GM19240 (cell line): ENCODE results near the gene GLS.
"Not testable (repeated sequence)": the region's sequence is repeated elsewhere in the genome, so short reads cannot be mapped to it uniquely, and the experiment has no call there.

ENCODE experiments used
- DNase-seq: peaks from one replicate; pipeline ENCODE4 v3.0.0; 2011; ENCODE audit warnings: low spot score; ENCODE audit not compliant: insufficient read length

Gene GLS

GRCh38 chr2:190988910-190989309, 108.3 kb downstream of the GLS start:
- no peak for DNase-seq

- DNase-seq, result no peak
Measured at GRCh38 chr2:190990132-190990531, 109.5 kb downstream of the GLS start.

- DNase-seq, result no peak
Measured at GRCh38 chr2:190993292-190993643, 112.6 kb downstream of the GLS start.

- DNase-seq, result no peak
Measured at GRCh38 chr2:190994148-190994547, 113.5 kb downstream of the GLS start.

- not testable (repeated sequence) for DNase-seq
Measured at GRCh38 chr2:190995315-190995714, 114.7 kb downstream of the GLS start.

GRCh38 chr2:190996338-190996946, 115.8 kb downstream of the GLS start:
- no peak for DNase-seq

GRCh38 chr2:190996947-190997346, 116.3 kb downstream of the GLS start:
- no peak for DNase-seq

- no peak for DNase-seq
Measured at GRCh38 chr2:190997526-190998113, 117.0 kb downstream of the GLS start.

- no peak for DNase-seq
Measured at GRCh38 chr2:190999058-190999457, 118.4 kb downstream of the GLS start.

GRCh38 chr2:190999949-191000665, 119.5 kb downstream of the GLS start:
- no peak for DNase-seq

GRCh38 chr2:191001032-191001431, 120.4 kb downstream of the GLS start:
- DNase-seq, result no peak

GRCh38 chr2:191001624-191002023, 121.0 kb downstream of the GLS start:
- DNase-seq, result no peak

- no peak for DNase-seq
Measured at GRCh38 chr2:191003405-191004309, 123.0 kb downstream of the GLS start.

GRCh38 chr2:191006297-191006696, 125.7 kb downstream of the GLS start:
- DNase-seq, result no peak

- DNase-seq, result no peak
Measured at GRCh38 chr2:191006997-191007783, 126.6 kb downstream of the GLS start.

GRCh38 chr2:191008286-191008685, 127.7 kb downstream of the GLS start:
- no peak for DNase-seq

GRCh38 chr2:191009541-191010374, 129.1 kb downstream of the GLS start:
- DNase-seq, result no peak

- DNase-seq, result no peak
Measured at GRCh38 chr2:191010887-191011885, 130.6 kb downstream of the GLS start.

GRCh38 chr2:191012346-191012745, 131.7 kb downstream of the GLS start:
- DNase-seq, result no peak
